A673 (cell line): ENCODE measurements around the gene A4GNT.

Experiments
- EZH2 ChIP-seq: fragments of 200-600 bp; sonication (generic); IDR thresholded peaks from 2 replicates; pipeline ENCODE4 v1.6.1; 2017; ENCODE audit warnings: borderline replicate concordance, low read depth, mild to moderate bottlenecking, mixed read lengths, antibody characterized with exemption, low read length; ENCODE audit not compliant: poor library complexity, severe bottlenecking
- TF ChIP-seq, protein P1 (sequence below): fragments of 300-800, 200-600 bp; sonication (generic); conservative IDR thresholded peaks from 2 replicates; pipeline ENCODE4 v1.5.1; 2017; ENCODE audit warnings: low read depth, mild to moderate bottlenecking, antibody characterized with exemption, low read length, moderate library complexity, mixed read lengths

DNA sequence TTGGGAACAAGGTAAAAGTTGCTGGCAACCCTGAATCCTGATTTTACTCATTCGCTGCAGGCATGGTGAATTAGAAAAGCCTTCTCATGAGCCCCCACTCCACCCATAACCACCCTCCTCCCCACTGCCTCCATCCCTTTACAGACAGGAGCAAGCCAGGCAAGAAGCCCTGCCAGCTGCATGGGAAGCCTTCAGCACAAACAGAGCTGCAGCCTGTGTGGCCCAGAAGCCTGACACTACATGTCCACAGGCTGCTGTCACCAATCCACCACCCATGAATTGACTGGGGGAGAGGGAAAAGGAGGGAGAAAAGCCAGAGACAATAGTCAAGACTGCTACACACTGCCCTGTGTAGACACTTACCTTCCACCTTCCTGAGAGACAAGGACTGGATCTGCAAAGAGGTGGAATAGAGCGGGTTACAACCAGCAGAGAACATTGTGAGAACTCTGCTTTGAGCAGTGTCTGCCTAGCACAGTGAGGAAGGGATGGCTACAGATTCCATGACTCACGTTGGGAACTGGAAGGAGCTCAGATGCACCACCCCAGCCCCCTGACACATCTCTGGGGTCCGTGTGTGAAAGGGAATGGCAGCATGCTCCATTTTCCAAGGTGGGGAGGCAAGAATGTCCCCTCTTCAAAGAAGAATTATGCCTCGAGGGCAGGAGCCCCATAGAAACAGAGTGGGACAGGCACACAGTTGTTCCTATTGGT is 50.7 kb downstream of the A4GNT start:
- TF ChIP-seq, protein P1, sequence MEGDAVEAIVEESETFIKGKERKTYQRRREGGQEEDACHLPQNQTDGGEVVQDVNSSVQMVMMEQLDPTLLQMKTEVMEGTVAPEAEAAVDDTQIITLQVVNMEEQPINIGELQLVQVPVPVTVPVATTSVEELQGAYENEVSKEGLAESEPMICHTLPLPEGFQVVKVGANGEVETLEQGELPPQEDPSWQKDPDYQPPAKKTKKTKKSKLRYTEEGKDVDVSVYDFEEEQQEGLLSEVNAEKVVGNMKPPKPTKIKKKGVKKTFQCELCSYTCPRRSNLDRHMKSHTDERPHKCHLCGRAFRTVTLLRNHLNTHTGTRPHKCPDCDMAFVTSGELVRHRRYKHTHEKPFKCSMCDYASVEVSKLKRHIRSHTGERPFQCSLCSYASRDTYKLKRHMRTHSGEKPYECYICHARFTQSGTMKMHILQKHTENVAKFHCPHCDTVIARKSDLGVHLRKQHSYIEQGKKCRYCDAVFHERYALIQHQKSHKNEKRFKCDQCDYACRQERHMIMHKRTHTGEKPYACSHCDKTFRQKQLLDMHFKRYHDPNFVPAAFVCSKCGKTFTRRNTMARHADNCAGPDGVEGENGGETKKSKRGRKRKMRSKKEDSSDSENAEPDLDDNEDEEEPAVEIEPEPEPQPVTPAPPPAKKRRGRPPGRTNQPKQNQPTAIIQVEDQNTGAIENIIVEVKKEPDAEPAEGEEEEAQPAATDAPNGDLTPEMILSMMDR = no peak
- no peak for TF ChIP-seq EZH2
